ENCODE data around the gene HYAL2. TPM values are rescaled to one million over a fixed set of nuclear protein-coding genes. Genes with fewer than 3 reads are reported as not detected.

The HYAL2 gene
- total and polyA plus RNA-seq, 10 of the 15 experiments (the other 5 are each of a cell fraction or from before 2014, with no cell fraction given) = 0.06 to 21.8 (median 12.7) TPM

- Histone ChIP-seq H3K27ac (ENCODE audit: control insufficient read depth, insufficient read depth) (no peak overlapping the region), H3K4me3 (no peak overlapping the region), H3K36me3 (ENCODE audit: control insufficient read depth in 2 of 2, insufficient read depth in 2 of 2, low read length in 1 of 2) (no peaks in the 10 kb centered on the region), H3K9me3 (replicated peaks; ENCODE audit: control insufficient read depth, insufficient read depth, low read length) (no peaks in the 10 kb centered on the region), H3K9ac (ENCODE audit: control insufficient read depth, insufficient read depth, low read length) (no peak overlapping the region), H4K20me1 (ENCODE audit: control insufficient read depth, insufficient read depth) (no peaks in the 10 kb centered on the region), H2AFZ (ENCODE audit: control insufficient read depth, low read depth, low read length) (no peak overlapping the region), H3K27me3 (replicated peaks in 1 of 2; ENCODE audit: control insufficient read depth in 2 of 2, insufficient read depth in 2 of 2, low read length in 1 of 2) (no peaks in the 10 kb centered on the region), H3K79me2 (ENCODE audit: control insufficient read depth, insufficient read depth, low read length) (peaks cover 34% of the 10 kb centered on the region), H3K4me1 (ENCODE audit: control insufficient read depth, insufficient read depth, low read length) (peaks cover 8% of the 10 kb centered on the region; the same call in 1 of the 2 replicates), H3K4me2 (ENCODE audit: control insufficient read depth, insufficient read depth) (no peak overlapping the region)
- no TSS peak for BruUV-seq (replicated peaks)
- ChIA-PET CTCF (no interaction called here), RAD21 (ENCODE audit: unreplicated experiment) (no interaction called here), POLR2A (interaction anchor here (0.7 to 7.0 kb wide), 3 partner anchors 8 to 107 kb away, joined by 3 to 84 read pairs (median 3); partner anchors contain the start of genes CYB561D2 and NPRL2), SMC1A (ENCODE audit: uncharacterized antibody, unreplicated experiment) (no interaction called here)
- no peak for ATAC-seq
- 79% methylated on average over 12 of the region's 13 CpGs for WGBS (ENCODE audit: insufficient coverage, insufficient replicate concordance, low lambda C conversion rate, missing lambda C conversion rate)
- in situ Hi-C loops (cut with MboI) = no loop called here
- DNase-seq (ENCODE audit: low read depth, low spot score) = no peak
- TF ChIP-seq ZNF217 (IDR thresholded peaks at IDR 0.05) (no peak), MEF2B (IDR thresholded peaks at IDR 0.05; ENCODE audit: partially characterized antibody, poor library complexity, severe bottlenecking) (no peak), ATF3 (IDR thresholded peaks at IDR 0.05; ENCODE audit: borderline replicate concordance, extremely low read depth, low read depth, low read length) (no peak), SPI1 (IDR thresholded peaks at IDR 0.05; ENCODE audit: borderline replicate concordance, insufficient read depth, low read depth, low read length) (no peak), CEBPB (IDR thresholded peaks at IDR 0.05; ENCODE audit: borderline replicate concordance in 1 of 2, low read depth in 2 of 2, low read length in 2 of 2) (no peak), FOXK2 (IDR thresholded peaks at IDR 0.05) (no peak), ZNF384 (IDR thresholded peaks at IDR 0.05; ENCODE audit: borderline replicate concordance, low read depth, low read length) (no peak), BCL11A (IDR thresholded peaks at IDR 0.05; ENCODE audit: low read depth, low read length) (no peak)
- TF ChIP-seq, protein P1, sequence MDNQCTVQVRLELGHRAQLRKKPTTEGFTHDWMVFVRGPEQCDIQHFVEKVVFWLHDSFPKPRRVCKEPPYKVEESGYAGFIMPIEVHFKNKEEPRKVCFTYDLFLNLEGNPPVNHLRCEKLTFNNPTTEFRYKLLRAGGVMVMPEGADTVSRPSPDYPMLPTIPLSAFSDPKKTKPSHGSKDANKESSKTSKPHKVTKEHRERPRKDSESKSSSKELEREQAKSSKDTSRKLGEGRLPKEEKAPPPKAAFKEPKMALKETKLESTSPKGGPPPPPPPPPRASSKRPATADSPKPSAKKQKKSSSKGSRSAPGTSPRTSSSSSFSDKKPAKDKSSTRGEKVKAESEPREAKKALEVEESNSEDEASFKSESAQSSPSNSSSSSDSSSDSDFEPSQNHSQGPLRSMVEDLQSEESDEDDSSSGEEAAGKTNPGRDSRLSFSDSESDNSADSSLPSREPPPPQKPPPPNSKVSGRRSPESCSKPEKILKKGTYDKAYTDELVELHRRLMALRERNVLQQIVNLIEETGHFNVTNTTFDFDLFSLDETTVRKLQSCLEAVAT (IDR thresholded peaks at IDR 0.05) = no peak
- TF ChIP-seq, protein P2, sequence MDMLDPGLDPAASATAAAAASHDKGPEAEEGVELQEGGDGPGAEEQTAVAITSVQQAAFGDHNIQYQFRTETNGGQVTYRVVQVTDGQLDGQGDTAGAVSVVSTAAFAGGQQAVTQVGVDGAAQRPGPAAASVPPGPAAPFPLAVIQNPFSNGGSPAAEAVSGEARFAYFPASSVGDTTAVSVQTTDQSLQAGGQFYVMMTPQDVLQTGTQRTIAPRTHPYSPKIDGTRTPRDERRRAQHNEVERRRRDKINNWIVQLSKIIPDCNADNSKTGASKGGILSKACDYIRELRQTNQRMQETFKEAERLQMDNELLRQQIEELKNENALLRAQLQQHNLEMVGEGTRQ (IDR thresholded peaks at IDR 0.05; ENCODE audit: borderline replicate concordance, low read depth, low read length) = no peak
- intact Hi-C loops (cut with micrococcal nuclease; ENCODE audit: unreplicated experiment) = no loop called here
- FAIRE-seq = no peak
Measured at GRCh38 chr3:50341996-50342650, 19.6 kb upstream of the HYAL2 start.
